Esophagus squamous epithelium (tissue), 5 donors: ENCODE measurements around the gene ERC2. TPM values are rescaled to one million over a fixed set of nuclear protein-coding genes. Genes with fewer than 3 reads are reported as not detected.

Source experiments
- DNase-seq: peaks from one replicate; lab custom pipeline; 2025; lab: John Stamatoyannopoulos, UW
- H3K27ac ChIP-seq, 4 donors: fragments of 200-600 bp; sonication (generic); one replicate each; pipeline ENCODE4 v1.5.1; 2016 to 2019; ENCODE audit warnings: mild to moderate bottlenecking in 1 of 4
- H3K27me3 ChIP-seq, 4 donors: fragments of 200-600 bp; sonication (generic); 1 replicate in 3 of 4; 2 replicates in 1 of 4; pipeline versions ENCODE4 v1.5.1 to v1.6.0; 2017 to 2021; ENCODE audit warnings: antibody characterized with exemption in 1 of 4
- H3K36me3 ChIP-seq, 3 donors: fragments of 200-600 bp; sonication (generic); one replicate each; pipeline ENCODE4 v1.5.1; 2016 to 2019
- H3K4me1 ChIP-seq, 3 donors: fragments of 200-600 bp; sonication (generic); one replicate each; pipeline ENCODE4 v1.5.1; 2017 to 2019
- H3K4me3 ChIP-seq, 4 donors: fragments of 200-600 bp; sonication (generic); 1 replicate in 3 of 4; 2 replicates in 1 of 4; pipeline ENCODE4 v1.5.1; 2016 to 2019; ENCODE audit warnings: mild to moderate bottlenecking in 2 of 4, moderate library complexity in 1 of 4
- H3K9me3 ChIP-seq, 3 donors: fragments of 200-600 bp; sonication (generic); one replicate each; pipeline ENCODE4 v1.5.1; 2016 to 2019
- POLR2A ChIP-seq, 4 donors: fragments of 450-650 bp; IDR thresholded peaks; one replicate each; pipeline ENCODE4 v1.6.1; 2017; ENCODE audit warnings: antibody characterized with exemption in 4 of 4, mild to moderate bottlenecking in 4 of 4, moderate library complexity in 3 of 4
- WGBS, 2 donors: methylation state at CpG; one replicate each; pipeline ENCODE4 v1.1.5; 2018; 5-methylcytosine and 5-hydroxymethylcytosine counted together
- intact Hi-C: fragments of 100-400 bp; cut with DNase I; formaldehyde crosslinking; loops from one replicate; pipeline ENCODE4 v1.15.0; 2022
- total RNA-seq, 4 donors: library from RNA; depleted of rRNA; stranded (reverse); fragments of >200 nt; gene quantifications; one replicate each; pipeline ENCODE4 v1.1.0, GENCODE V29; 2016
- TF ChIP-seq, protein P1 (sequence below), 6 experiments: fragments of 450-650 bp in 4 of 6; fragments of 200-600 bp in 2 of 6; sonication (generic) in 2 of 6; IDR thresholded peaks; one replicate each; pipeline ENCODE4 v1.5.1; 2016 to 2019; ENCODE audit warnings: antibody characterized with exemption in 6 of 6, mild to moderate bottlenecking in 4 of 6, moderate library complexity in 4 of 6
- donor health status: DM: yes; HTN: yes; CAD: no.

ERC2 gene
- total RNA-seq, 4 donors from 2014 or later: 0.12 to 1.9 (median 0.86) TPM

- TF ChIP-seq, protein P1, sequence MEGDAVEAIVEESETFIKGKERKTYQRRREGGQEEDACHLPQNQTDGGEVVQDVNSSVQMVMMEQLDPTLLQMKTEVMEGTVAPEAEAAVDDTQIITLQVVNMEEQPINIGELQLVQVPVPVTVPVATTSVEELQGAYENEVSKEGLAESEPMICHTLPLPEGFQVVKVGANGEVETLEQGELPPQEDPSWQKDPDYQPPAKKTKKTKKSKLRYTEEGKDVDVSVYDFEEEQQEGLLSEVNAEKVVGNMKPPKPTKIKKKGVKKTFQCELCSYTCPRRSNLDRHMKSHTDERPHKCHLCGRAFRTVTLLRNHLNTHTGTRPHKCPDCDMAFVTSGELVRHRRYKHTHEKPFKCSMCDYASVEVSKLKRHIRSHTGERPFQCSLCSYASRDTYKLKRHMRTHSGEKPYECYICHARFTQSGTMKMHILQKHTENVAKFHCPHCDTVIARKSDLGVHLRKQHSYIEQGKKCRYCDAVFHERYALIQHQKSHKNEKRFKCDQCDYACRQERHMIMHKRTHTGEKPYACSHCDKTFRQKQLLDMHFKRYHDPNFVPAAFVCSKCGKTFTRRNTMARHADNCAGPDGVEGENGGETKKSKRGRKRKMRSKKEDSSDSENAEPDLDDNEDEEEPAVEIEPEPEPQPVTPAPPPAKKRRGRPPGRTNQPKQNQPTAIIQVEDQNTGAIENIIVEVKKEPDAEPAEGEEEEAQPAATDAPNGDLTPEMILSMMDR (IDR thresholded peaks at IDR 0.05): no peak
- no peak for TF ChIP-seq POLR2A (IDR thresholded peaks at IDR 0.05)
- Histone ChIP-seq H3K4me3 (no peak overlapping the region), H3K9me3 (no peaks in the 10 kb centered on the region), H3K36me3 (no peaks in the 10 kb centered on the region), H3K27ac (no peak overlapping the region), H3K4me1 (no peaks in the 10 kb centered on the region), H3K27me3 (peaks cover 0 to 24% (median 0%) of the 10 kb centered on the region in 4 donors)
- intact Hi-C loops: loop anchor here (10.0 kb wide), 1 partner anchor 99 kb away; no protein-coding TSS in a partner anchor
- DNase-seq: no peak
- WGBS, 2 donors: 68 to 78% methylated on average over 3 of the region's 3 CpGs
These were observed 24.9 kb downstream of the ERC2 start for GRCh38 chr3:56443372-56443771.

DNA sequence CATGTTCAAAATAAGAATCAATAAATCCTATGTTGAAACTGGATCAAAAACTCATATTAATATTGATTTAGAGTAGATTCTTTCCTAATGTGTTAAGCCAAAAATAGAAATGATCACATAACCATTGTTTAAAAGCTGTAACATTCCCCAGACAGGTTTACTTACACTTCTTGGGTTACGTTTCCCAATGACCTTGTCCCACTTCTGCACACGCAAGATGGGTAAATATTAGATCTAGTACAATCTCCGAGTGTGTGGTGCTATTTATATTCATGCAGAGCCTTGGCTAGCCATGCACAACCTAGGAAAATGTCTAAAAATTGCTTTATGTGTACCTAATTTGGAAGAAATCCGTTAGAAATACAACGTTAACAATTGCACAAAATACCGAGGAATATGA, 39.6 kb downstream of the ERC2 start:
- TF ChIP-seq POLR2A (IDR thresholded peaks at IDR 0.05): no peak
- TF ChIP-seq, protein P1 (IDR thresholded peaks at IDR 0.05): no peak
- Histone ChIP-seq H3K36me3 (no peaks in the 10 kb centered on the region), H3K9me3 (no peaks in the 10 kb centered on the region), H3K4me3 (no peak overlapping the region), H3K4me1 (no peaks in the 10 kb centered on the region), H3K27ac (no peak overlapping the region), H3K27me3 (peaks cover 0 to 9% (median 0%) of the 10 kb centered on the region in 4 donors)
- WGBS, 2 donors: 57 to 67% methylated on average over 6 of the region's 6 CpGs
- DNase-seq: no peak
- intact Hi-C loops: no loop called here

DNA sequence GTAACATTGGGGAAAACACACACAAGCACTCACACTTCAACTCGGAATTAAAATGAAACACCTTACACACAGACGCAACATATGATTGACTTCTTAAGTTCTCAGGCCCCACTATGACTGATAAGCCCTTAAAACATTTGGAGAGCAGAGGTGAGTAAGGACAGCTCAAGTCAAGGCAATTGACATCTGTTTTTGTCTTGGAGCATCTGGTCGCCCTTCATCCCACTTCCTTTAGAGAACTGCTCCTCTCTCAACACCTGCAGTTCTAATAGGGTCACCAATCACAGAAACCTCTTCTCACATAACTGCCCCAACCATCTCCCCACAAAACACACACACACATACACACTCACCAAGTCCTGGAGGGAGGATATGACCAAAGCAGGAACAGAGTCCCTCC, 43.4 kb downstream of the ERC2 start:
- TF ChIP-seq, protein P1 (IDR thresholded peaks at IDR 0.05): no peak
- no peak for TF ChIP-seq POLR2A (IDR thresholded peaks at IDR 0.05)
- Histone ChIP-seq H3K36me3 (no peaks in the 10 kb centered on the region), H3K27me3 (peaks cover 0 to 10% (median 0%) of the 10 kb centered on the region in 4 donors), H3K27ac (no peak overlapping the region), H3K4me1 (no peaks in the 10 kb centered on the region), H3K9me3 (no peaks in the 10 kb centered on the region), H3K4me3 (no peak overlapping the region)
- WGBS, 2 donors: 82 to 83% methylated on average over 3 of the region's 3 CpGs
- DNase-seq: no peak
- intact Hi-C loops: no loop called here

DNA sequence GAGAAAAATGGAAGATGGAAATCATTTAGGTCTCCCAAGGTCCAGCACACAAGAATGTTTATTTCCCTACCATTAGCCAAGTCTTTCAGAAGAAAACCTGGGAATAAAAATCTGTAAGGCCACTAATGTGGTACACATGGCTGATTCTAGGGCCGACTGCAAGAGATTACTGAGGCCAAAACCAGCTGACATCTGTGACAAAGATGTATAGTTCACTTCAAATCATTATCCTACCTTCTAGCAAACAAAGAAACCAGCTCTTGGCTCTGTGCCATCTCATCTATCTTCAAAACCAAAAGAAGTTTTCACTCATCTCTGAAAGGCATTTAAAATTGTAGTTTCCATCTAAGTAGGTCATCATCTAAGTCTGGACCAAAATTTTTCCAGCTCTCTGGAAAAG, 43.9 kb downstream of the ERC2 start:
- Histone ChIP-seq H3K4me3 (no peak overlapping the region), H3K36me3 (no peaks in the 10 kb centered on the region), H3K4me1 (no peaks in the 10 kb centered on the region), H3K9me3 (no peaks in the 10 kb centered on the region), H3K27ac (no peak overlapping the region), H3K27me3 (peaks cover 0 to 10% (median 0%) of the 10 kb centered on the region in 4 donors)
- intact Hi-C loops: no loop called here
- TF ChIP-seq POLR2A (IDR thresholded peaks at IDR 0.05): no peak
- TF ChIP-seq, protein P1 (IDR thresholded peaks at IDR 0.05): no peak
- DNase-seq: no peak
- 33 to 47% methylated on average over 1 of the region's 1 CpG for WGBS, 2 donors

DNA sequence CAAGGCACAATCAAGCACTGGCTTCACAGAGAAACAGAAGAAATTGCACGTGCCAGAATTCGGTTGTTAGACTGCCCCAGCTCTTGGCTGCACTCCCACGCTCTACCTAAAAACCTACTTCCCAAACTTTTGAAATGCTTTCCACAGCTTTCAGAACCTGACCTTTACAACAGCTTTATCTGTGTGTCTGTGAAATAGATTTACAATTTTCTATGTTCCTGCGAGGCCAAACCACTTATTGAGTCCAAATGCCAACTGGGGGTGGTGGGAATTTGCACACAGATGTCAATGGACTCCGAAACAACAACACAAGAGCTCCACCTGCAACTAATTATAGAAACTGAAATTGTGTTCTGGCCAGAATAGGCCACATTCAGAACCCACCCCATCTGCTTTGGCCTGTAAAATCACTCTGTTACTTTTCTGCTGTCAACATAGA, 44.6 kb downstream of the ERC2 start:
- peaks cover 0 to 10% (median 0%) of the 10 kb centered on the region in 4 donors for H3K27me3 ChIP-seq
- no peaks in the 10 kb centered on the region for H3K9me3 ChIP-seq
- H3K4me1 ChIP-seq: no peaks in the 10 kb centered on the region
- intact Hi-C loops: no loop called here
- H3K4me3 ChIP-seq: no peak overlapping the region
- no peaks in the 10 kb centered on the region for H3K36me3 ChIP-seq
- TF ChIP-seq, protein P1 (IDR thresholded peaks at IDR 0.05): no peak
- no peak for TF ChIP-seq POLR2A (IDR thresholded peaks at IDR 0.05)
- no peak overlapping the region for H3K27ac ChIP-seq
- DNase-seq: no peak
- WGBS, 2 donors: 73 to 81% methylated on average over 5 of the region's 5 CpGs
